Measurements from ENCODE around the gene KCNQ4.

- no peak for TF ChIP-seq POLR2A (IDR thresholded peaks at IDR 0.05; ENCODE audit: low read length)
- TF ChIP-seq GATA1 (IDR thresholded peaks at IDR 0.05; ENCODE audit: low read depth, low read length): no peak
Observed at GRCh38 chr1:40853113-40853884, 69.7 kb downstream of the KCNQ4 start.
